ENCODE results near the gene GBGT1.

GRCh38 chr9:133204335-133204992, 40.8 kb upstream of the GBGT1 start:
- TF ChIP-seq POLR2AphosphoS5 (IDR thresholded peaks at IDR 0.05; ENCODE audit: low read depth, low read length) (no peak), TAF1 (IDR thresholded peaks at IDR 0.05; ENCODE audit: low read depth, low read length) (no peak), POLR2A (IDR thresholded peaks at IDR 0.05; ENCODE audit: low read depth, low read length) (no peak), POU2F2 (IDR thresholded peaks at IDR 0.05; ENCODE audit: low read depth, low read length) (no peak), SPI1 (IDR thresholded peaks at IDR 0.05; ENCODE audit: low read depth, low read length) (no peak), PAX5 (IDR thresholded peaks at IDR 0.05; ENCODE audit: insufficient read depth, low read length, severe bottlenecking) (no peak)

All from GM12891 (cell line).